ENCODE measurements around the gene FAM20A.
"Not testable (repeated sequence)": the region's sequence is repeated elsewhere in the genome, so short reads cannot be mapped to it uniquely, and the experiment has no call there.

GRCh38 chr17:68492394-68493054 lies 108.6 kb downstream of the FAM20A start:
- not testable (repeated sequence) for TF ChIP-seq CTCF (IDR thresholded peaks at IDR 0.05; ENCODE audit: low read depth, low read length, missing input control); TAF1 (conservative IDR thresholded peaks at IDR 0.05); GABPA (IDR thresholded peaks at IDR 0.05 in 1 of 2, conservative IDR thresholded peaks at IDR 0.05 in 1 of 2); FOXA1 (IDR thresholded peaks at IDR 0.05); SP1 (IDR thresholded peaks at IDR 0.05); MAX (IDR thresholded peaks at IDR 0.05)
